ENCODE measurements around the gene FCHO1. TPM values are rescaled to one million over a fixed set of nuclear protein-coding genes. Genes with fewer than 3 reads are reported as not detected.
"Not testable (repeated sequence)": the region's sequence is repeated elsewhere in the genome, so short reads cannot be mapped to it uniquely, and the experiment has no call there.

FCHO1 gene
- total RNA-seq, 1 donor from 2014 or later = 1.1 TPM

GRCh38 chr19:17794731-17795494 is 43.6 kb downstream of the FCHO1 start, which contains the start of gene B3GNT3:
TSS of gene B3GNT3 (plus strand) at chr19:17795138. CDS start at chr19:17807808, 12,670 bp downstream.
- no peak for DNase-seq (ENCODE audit: low read depth, low spot score)

GRCh38 chr19:17795495-17795856 is 44.2 kb downstream of the FCHO1 start:
- DNase-seq (ENCODE audit: low read depth, low spot score) = no peak

- DNase-seq (ENCODE audit: low read depth, low spot score) = no peak
Observed at GRCh38 chr19:17796013-17796837, 44.9 kb downstream of the FCHO1 start.

- no peak for DNase-seq (ENCODE audit: low read depth, low spot score)
Observed at GRCh38 chr19:17796838-17797423, 45.7 kb downstream of the FCHO1 start.

- no peak for DNase-seq (ENCODE audit: low read depth, low spot score)
Observed at GRCh38 chr19:17797424-17798201, 46.3 kb downstream of the FCHO1 start.

- not testable (repeated sequence) for DNase-seq (ENCODE audit: low read depth, low spot score)
Observed at GRCh38 chr19:17798599-17798998, 47.3 kb downstream of the FCHO1 start.

GRCh38 chr19:17802137-17802858 is 51.0 kb downstream of the FCHO1 start:
- DNase-seq (ENCODE audit: low read depth, low spot score) = no peak

GRCh38 chr19:17803264-17803896 is 52.1 kb downstream of the FCHO1 start:
- DNase-seq (ENCODE audit: low read depth, low spot score) = no peak

GRCh38 chr19:17805427-17805826 is 54.1 kb downstream of the FCHO1 start:
- no peak for DNase-seq (ENCODE audit: low read depth, low spot score)

GRCh38 chr19:17806945-17807344 is 55.7 kb downstream of the FCHO1 start:
- DNase-seq (ENCODE audit: low read depth, low spot score) = no peak

GRCh38 chr19:17807731-17808316 is 56.5 kb downstream of the FCHO1 start:
- no peak for DNase-seq (ENCODE audit: low read depth, low spot score)

GRCh38 chr19:17811103-17811502 is 59.8 kb downstream of the FCHO1 start:
- DNase-seq (ENCODE audit: low read depth, low spot score) = no peak

GRCh38 chr19:17811681-17812080 is 60.4 kb downstream of the FCHO1 start:
- DNase-seq (ENCODE audit: low read depth, low spot score) = no peak

GRCh38 chr19:17812099-17812498 is 60.8 kb downstream of the FCHO1 start:
- DNase-seq (ENCODE audit: low read depth, low spot score) = no peak

GRCh38 chr19:17817668-17818363 is 66.5 kb downstream of the FCHO1 start:
- no peak for DNase-seq (ENCODE audit: low read depth, low spot score)

- no peak for DNase-seq (ENCODE audit: low read depth, low spot score)
Observed at GRCh38 chr19:17821190-17821589, 69.9 kb downstream of the FCHO1 start, which contains the start of gene INSL3. TSS of gene INSL3 (minus strand) at chr19:17821519. CDS start at chr19:17821506, 13 bp downstream.

- DNase-seq (ENCODE audit: low read depth, low spot score) = no peak
Observed at GRCh38 chr19:17824339-17824738, 73.1 kb downstream of the FCHO1 start.

- DNase-seq (ENCODE audit: low read depth, low spot score) = no peak
Observed at GRCh38 chr19:17826508-17827056, 75.3 kb downstream of the FCHO1 start.

Data from pulmonary artery endothelial cell (primary cell).